Neural cell (in vitro differentiated cells): ENCODE results near the gene PTK6.

Experiments used
- EP300 ChIP-seq: fragments of 450-650 bp; conservative IDR thresholded peaks from 2 replicates; pipeline ENCODE4 v1.6.1; 2014; ENCODE audit warnings: antibody characterized with exemption, mild to moderate bottlenecking, moderate library complexity; ENCODE audit not compliant: poor library complexity, severe bottlenecking
- EZH2 ChIP-seq: fragments of 200-600, 300-800 bp; shearing (Covaris generic), sonication (generic); IDR thresholded peaks from 2 replicates; pipeline ENCODE4 v1.6.1; 2014; ENCODE audit warnings: antibody characterized with exemption, low read length, borderline replicate concordance, mild to moderate bottlenecking; ENCODE audit not compliant: insufficient read depth, poor library complexity, severe bottlenecking
- MXI1 ChIP-seq: fragments of 450-650 bp; conservative IDR thresholded peaks from 2 replicates; pipeline ENCODE4 v1.6.1; 2014; ENCODE audit warnings: antibody characterized with exemption, mild to moderate bottlenecking; ENCODE audit not compliant: poor library complexity, severe bottlenecking
- POLR2AphosphoS5 ChIP-seq: IDR thresholded peaks from 2 replicates; pipeline ENCODE4 v1.6.1; 2012
- RAD21 ChIP-seq: fragments of 450-650 bp; conservative IDR thresholded peaks from 2 replicates; pipeline ENCODE4 v1.6.1; 2014; ENCODE audit warnings: antibody characterized with exemption, mild to moderate bottlenecking, moderate library complexity
- SMC3 ChIP-seq: fragments of 450-650 bp; conservative IDR thresholded peaks from 2 replicates; pipeline ENCODE4 v1.6.1; 2014; ENCODE audit warnings: antibody characterized with exemption, mild to moderate bottlenecking, moderate library complexity; ENCODE audit not compliant: poor library complexity
- TAF1 ChIP-seq: IDR thresholded peaks from 2 replicates; pipeline ENCODE4 v1.6.1; 2012; ENCODE audit warnings: low read depth
- TF ChIP-seq, protein P1 (sequence below): fragments of 450-650 bp; IDR thresholded peaks from 2 replicates; pipeline ENCODE4 v1.5.1; 2014; ENCODE audit warnings: antibody characterized with exemption, mild to moderate bottlenecking, moderate library complexity; ENCODE audit not compliant: poor library complexity, severe bottlenecking
- TF ChIP-seq, protein P2 (sequence below): IDR thresholded peaks from 2 replicates; pipeline ENCODE4 v1.6.1; 2012; ENCODE audit warnings: borderline replicate concordance

GRCh38 chr20:63484236-63484635 is 52.9 kb downstream of the PTK6 start:
- TF ChIP-seq EZH2 (no peak), POLR2AphosphoS5 (no peak), TAF1 (no peak), MXI1 (no peak), SMC3 (no peak), RAD21 (no peak), EP300 (no peak)
- TF ChIP-seq, protein P1, sequence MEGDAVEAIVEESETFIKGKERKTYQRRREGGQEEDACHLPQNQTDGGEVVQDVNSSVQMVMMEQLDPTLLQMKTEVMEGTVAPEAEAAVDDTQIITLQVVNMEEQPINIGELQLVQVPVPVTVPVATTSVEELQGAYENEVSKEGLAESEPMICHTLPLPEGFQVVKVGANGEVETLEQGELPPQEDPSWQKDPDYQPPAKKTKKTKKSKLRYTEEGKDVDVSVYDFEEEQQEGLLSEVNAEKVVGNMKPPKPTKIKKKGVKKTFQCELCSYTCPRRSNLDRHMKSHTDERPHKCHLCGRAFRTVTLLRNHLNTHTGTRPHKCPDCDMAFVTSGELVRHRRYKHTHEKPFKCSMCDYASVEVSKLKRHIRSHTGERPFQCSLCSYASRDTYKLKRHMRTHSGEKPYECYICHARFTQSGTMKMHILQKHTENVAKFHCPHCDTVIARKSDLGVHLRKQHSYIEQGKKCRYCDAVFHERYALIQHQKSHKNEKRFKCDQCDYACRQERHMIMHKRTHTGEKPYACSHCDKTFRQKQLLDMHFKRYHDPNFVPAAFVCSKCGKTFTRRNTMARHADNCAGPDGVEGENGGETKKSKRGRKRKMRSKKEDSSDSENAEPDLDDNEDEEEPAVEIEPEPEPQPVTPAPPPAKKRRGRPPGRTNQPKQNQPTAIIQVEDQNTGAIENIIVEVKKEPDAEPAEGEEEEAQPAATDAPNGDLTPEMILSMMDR: no peak
- TF ChIP-seq, protein P2, sequence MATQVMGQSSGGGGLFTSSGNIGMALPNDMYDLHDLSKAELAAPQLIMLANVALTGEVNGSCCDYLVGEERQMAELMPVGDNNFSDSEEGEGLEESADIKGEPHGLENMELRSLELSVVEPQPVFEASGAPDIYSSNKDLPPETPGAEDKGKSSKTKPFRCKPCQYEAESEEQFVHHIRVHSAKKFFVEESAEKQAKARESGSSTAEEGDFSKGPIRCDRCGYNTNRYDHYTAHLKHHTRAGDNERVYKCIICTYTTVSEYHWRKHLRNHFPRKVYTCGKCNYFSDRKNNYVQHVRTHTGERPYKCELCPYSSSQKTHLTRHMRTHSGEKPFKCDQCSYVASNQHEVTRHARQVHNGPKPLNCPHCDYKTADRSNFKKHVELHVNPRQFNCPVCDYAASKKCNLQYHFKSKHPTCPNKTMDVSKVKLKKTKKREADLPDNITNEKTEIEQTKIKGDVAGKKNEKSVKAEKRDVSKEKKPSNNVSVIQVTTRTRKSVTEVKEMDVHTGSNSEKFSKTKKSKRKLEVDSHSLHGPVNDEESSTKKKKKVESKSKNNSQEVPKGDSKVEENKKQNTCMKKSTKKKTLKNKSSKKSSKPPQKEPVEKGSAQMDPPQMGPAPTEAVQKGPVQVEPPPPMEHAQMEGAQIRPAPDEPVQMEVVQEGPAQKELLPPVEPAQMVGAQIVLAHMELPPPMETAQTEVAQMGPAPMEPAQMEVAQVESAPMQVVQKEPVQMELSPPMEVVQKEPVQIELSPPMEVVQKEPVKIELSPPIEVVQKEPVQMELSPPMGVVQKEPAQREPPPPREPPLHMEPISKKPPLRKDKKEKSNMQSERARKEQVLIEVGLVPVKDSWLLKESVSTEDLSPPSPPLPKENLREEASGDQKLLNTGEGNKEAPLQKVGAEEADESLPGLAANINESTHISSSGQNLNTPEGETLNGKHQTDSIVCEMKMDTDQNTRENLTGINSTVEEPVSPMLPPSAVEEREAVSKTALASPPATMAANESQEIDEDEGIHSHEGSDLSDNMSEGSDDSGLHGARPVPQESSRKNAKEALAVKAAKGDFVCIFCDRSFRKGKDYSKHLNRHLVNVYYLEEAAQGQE: no peak
